Testis (tissue), 3 donors: Measurements from ENCODE around the gene CHST3. TPM values are rescaled to one million over a fixed set of nuclear protein-coding genes. Genes with fewer than 3 reads are reported as not detected.

Experiments
- DNase-seq: peaks from one replicate; pipeline ENCODE4 v3.0.0-alpha.2; 2019
- H3K27ac ChIP-seq, 2 donors: fragments of 200-600 bp; sonication (generic); one replicate each; pipeline ENCODE4 v1.5.1; 2019
- H3K27me3 ChIP-seq: fragments of 200-600 bp; sonication (generic); one replicate; pipeline ENCODE4 v1.5.1; 2019
- H3K36me3 ChIP-seq: fragments of 200-600 bp; sonication (generic); one replicate; pipeline ENCODE4 v1.5.1; 2017; ENCODE audit warnings: low read depth; ENCODE audit errors: missing control alignments
- H3K4me1 ChIP-seq: fragments of 200-600 bp; sonication (generic); one replicate; pipeline ENCODE4 v1.5.1; 2019
- H3K4me3 ChIP-seq, 2 donors: fragments of 200-600 bp; sonication (generic); one replicate each; pipeline ENCODE4 v1.5.1; 2017 to 2019
- H3K9me3 ChIP-seq: fragments of 200-600 bp; sonication (generic); one replicate; pipeline ENCODE4 v1.5.1; 2017
- POLR2A ChIP-seq: fragments of 450-650 bp; IDR thresholded peaks from one replicate; pipeline ENCODE4 v1.6.1; 2017; ENCODE audit warnings: antibody characterized with exemption, mild to moderate bottlenecking, moderate library complexity
- WGBS, 2 donors: methylation state at CpG; one replicate each; pipeline ENCODE4 v1.1.5; 2018; 5-methylcytosine and 5-hydroxymethylcytosine counted together
- intact Hi-C: fragments of 100-400 bp; cut with DNase I; formaldehyde crosslinking; loops from one replicate; pipeline ENCODE4 v1.15.1; 2023; ENCODE audit warnings: low total_unique reads
- polyA plus RNA-seq: library from polyadenylated mRNA; stranded (reverse); fragments of 350-450 nt; fragmentation: Illumina TruSeq; extraction: RNeasy Lipid Tissue Mini Kit (QIAGEN cat#74804); gene quantifications from one replicate; pipeline ENCODE4 v1.2.3, GENCODE V29; 2014; ENCODE audit warnings: low read depth, low replicate concordance; ENCODE audit not compliant: insufficient read depth
- total RNA-seq, 2 donors: library from RNA; depleted of rRNA; stranded (reverse); fragments of >200 nt; gene quantifications; one replicate each; pipeline ENCODE4 v1.2.3, GENCODE V29; 2016
- TF ChIP-seq, protein P1 (sequence below), 3 experiments: fragments of 450-650 bp in 2 of 3; fragments of 200-600 bp in 1 of 3; sonication (generic) in 1 of 3; IDR thresholded peaks; one replicate each; pipeline ENCODE4 v1.5.1; 2016 to 2019; ENCODE audit warnings: antibody characterized with exemption in 3 of 3, mild to moderate bottlenecking in 2 of 3, moderate library complexity in 1 of 3

Gene CHST3
- total and polyA plus RNA-seq, 3 donors from 2014 or later: 55.3 to 218 (median 107) TPM

DNA sequence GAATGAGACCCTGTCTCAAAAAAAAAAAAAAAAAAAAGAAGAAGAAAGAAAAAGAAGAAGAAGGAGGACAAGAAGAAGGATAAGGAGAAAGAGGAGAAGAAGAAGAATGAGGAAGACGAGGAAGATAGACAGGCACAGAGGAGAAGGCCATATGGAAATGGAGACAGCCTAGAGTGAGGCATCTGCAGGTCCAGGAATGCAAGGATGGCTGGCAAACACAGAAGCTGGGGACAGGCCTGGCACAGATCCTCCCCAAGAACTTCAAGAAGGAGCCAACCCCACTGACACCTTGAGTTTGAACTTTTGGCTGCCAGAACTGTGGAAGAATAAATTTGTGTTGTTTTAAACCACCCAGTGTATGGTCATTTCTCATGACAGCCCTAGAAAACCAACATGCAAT is 85.3 kb downstream of the CHST3 start:
- no peak for TF ChIP-seq POLR2A
- TF ChIP-seq, protein P1, sequence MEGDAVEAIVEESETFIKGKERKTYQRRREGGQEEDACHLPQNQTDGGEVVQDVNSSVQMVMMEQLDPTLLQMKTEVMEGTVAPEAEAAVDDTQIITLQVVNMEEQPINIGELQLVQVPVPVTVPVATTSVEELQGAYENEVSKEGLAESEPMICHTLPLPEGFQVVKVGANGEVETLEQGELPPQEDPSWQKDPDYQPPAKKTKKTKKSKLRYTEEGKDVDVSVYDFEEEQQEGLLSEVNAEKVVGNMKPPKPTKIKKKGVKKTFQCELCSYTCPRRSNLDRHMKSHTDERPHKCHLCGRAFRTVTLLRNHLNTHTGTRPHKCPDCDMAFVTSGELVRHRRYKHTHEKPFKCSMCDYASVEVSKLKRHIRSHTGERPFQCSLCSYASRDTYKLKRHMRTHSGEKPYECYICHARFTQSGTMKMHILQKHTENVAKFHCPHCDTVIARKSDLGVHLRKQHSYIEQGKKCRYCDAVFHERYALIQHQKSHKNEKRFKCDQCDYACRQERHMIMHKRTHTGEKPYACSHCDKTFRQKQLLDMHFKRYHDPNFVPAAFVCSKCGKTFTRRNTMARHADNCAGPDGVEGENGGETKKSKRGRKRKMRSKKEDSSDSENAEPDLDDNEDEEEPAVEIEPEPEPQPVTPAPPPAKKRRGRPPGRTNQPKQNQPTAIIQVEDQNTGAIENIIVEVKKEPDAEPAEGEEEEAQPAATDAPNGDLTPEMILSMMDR (IDR thresholded peaks at IDR 0.05): no peak
- H3K27ac ChIP-seq: no peak overlapping the region
- H3K9me3 ChIP-seq: no peaks in the 10 kb centered on the region
- no peak for DNase-seq
- intact Hi-C loops: loop anchor here (5.0 to 10.0 kb wide), 3 partner anchors 85 to 285 kb away; partner anchors contain the start of gene CHST3
- H3K4me3 ChIP-seq: no peak overlapping the region
- WGBS, 2 donors: 87 to 92% methylated on average over 1 of the region's 1 CpG
- H3K4me1 ChIP-seq: peaks cover 12% of the 10 kb centered on the region
- H3K27me3 ChIP-seq: no peaks in the 10 kb centered on the region
- H3K36me3 ChIP-seq: no peaks in the 10 kb centered on the region

DNA sequence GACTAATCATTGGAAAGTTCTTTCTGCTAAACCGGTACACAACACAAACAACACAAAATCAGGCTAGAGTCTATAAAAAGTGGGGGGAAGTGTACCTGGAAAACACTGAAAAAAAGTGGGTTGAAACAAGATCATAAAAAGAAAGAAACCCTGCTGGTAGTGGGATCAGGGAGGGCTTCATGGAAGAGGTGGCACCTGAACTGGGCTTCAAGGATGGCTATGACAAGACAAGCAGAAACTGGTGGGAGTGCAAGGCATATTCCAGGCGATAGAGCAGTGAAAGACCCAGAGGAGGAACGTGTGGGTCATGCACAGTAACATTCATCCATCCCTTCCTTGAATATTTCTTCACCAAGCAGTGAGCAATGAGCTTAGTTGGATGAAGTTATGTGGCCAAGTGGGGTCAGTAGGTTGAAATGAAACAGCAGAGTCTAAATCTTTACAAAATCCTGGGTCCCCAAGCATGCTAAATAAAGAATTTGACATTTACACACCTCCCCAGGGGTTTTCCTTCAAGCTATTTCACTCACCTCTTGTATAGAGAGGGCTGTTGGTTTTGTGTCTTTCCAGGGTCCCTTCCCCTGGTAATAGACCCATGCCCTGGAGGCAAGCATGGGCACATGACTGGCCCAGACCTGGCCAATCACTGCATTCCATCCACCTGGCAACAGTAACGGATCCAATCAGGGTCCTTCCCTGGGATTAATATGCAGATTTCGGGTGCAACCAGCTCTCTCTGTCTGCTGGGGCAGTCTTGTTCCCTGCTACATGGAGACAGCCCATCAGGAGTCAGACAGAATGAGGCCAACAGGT is 86.0 kb downstream of the CHST3 start:
- WGBS, 2 donors: 87 to 89% methylated on average over 5 of the region's 5 CpGs
- intact Hi-C loops: loop anchor here (5.0 to 10.0 kb wide), 4 partner anchors 85 to 285 kb away; partner anchors contain the start of genes ANAPC16, ASCC1 and CHST3
- H3K4me3 ChIP-seq: no peak overlapping the region
- H3K4me1 ChIP-seq: peaks cover 7% of the 10 kb centered on the region
- TF ChIP-seq, protein P1 (IDR thresholded peaks at IDR 0.05): no peak
- no peak for TF ChIP-seq POLR2A
- H3K36me3 ChIP-seq: no peaks in the 10 kb centered on the region
- H3K27me3 ChIP-seq: no peaks in the 10 kb centered on the region
- no peak for DNase-seq
- no peaks in the 10 kb centered on the region for H3K9me3 ChIP-seq
- no peak overlapping the region for H3K27ac ChIP-seq

DNA sequence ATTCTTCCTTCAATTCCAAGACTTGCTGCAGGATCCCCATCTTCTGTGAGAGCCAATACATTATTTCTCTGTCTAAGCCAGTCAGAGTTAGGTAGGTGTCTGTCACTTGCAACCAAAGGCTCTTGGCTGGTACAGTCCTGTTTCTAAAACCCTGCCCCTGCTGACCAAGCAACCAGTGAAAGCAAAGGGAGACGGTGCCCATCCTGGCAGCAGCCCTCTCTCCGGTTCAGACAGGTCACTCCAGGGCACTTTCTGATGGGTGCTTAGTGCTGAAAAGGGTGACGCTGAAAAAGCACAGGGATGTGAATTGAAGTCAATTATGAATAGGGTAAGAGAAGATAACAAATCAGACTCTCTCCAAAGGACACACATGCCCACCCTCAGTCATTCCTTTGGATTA is 86.7 kb downstream of the CHST3 start:
- no peaks in the 10 kb centered on the region for H3K36me3 ChIP-seq
- no peaks in the 10 kb centered on the region for H3K9me3 ChIP-seq
- 48 to 83% methylated on average over 3 of the region's 3 CpGs for WGBS, 2 donors
- intact Hi-C loops: loop anchor here (10.0 kb wide), 1 partner anchor 164 kb away; the partner anchor contains the start of genes ANAPC16 and ASCC1
- TF ChIP-seq, protein P1 (IDR thresholded peaks at IDR 0.05): no peak
- no peak for TF ChIP-seq POLR2A
- H3K4me1 ChIP-seq: peaks cover 7% of the 10 kb centered on the region
- DNase-seq: no peak
- no peak overlapping the region for H3K4me3 ChIP-seq
- H3K27ac ChIP-seq: no peak overlapping the region
- no peaks in the 10 kb centered on the region for H3K27me3 ChIP-seq

DNA sequence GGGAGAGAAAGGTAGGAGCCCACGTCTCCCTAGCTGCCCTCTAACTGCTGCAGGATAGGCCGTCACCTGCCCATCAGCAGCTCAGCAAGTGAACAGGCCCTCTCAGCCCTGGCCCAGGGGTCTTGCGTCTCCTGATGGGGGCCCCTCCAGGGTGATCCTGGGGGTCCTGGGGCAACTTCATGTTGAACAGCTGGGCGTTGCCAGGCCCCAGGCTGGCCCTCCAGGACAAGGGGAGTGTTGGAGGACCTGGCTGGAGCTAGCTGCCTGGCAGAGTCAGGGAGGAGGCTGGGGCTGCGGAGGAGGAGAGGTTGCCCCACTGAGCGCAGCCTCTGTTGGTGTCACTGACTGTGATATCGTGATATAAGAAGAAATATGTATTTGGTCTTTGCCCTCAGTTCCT is 89.5 kb downstream of the CHST3 start:
- intact Hi-C loops: loop anchor here (10.0 kb wide), 1 partner anchor 161 kb away; the partner anchor contains the start of genes ANAPC16 and ASCC1
- no peak for TF ChIP-seq POLR2A
- TF ChIP-seq, protein P1 (IDR thresholded peaks at IDR 0.05): no peak
- no peak for DNase-seq
- 80 to 91% methylated on average over 6 to 7 of the region's 7 CpGs for WGBS, 2 donors
- Histone ChIP-seq H3K27ac (no peak overlapping the region), H3K4me3 (no peak overlapping the region), H3K36me3 (no peaks in the 10 kb centered on the region), H3K9me3 (no peaks in the 10 kb centered on the region), H3K27me3 (no peaks in the 10 kb centered on the region), H3K4me1 (peaks cover 13% of the 10 kb centered on the region)
